KMS-11 (cell line): Measurements from ENCODE around the gene MED15.

Source experiments
- H2AFZ ChIP-seq: fragments of 200-600 bp; sonication (generic); 2 replicates; pipeline ENCODE4 v1.6.1; 2016; ENCODE audit warnings: antibody characterized with exemption, mixed run types, low read depth
- H3K27ac ChIP-seq: fragments of 200-600 bp; sonication (generic); 2 replicates; pipeline ENCODE4 v1.6.1; 2016; ENCODE audit warnings: mild to moderate bottlenecking, mixed run types
- H3K27me3 ChIP-seq: fragments of 200-600 bp; sonication (generic); 2 replicates; pipeline ENCODE4 v1.6.1; 2017; ENCODE audit warnings: mild to moderate bottlenecking, low read depth, mixed run types, moderate library complexity; ENCODE audit not compliant: insufficient read depth
- H3K36me3 ChIP-seq: fragments of 200-600 bp; sonication (generic); 2 replicates; pipeline ENCODE4 v1.6.1; 2017; ENCODE audit warnings: mild to moderate bottlenecking, mixed run types; ENCODE audit not compliant: insufficient read depth
- H3K4me1 ChIP-seq: fragments of 200-600 bp; sonication (generic); 2 replicates; pipeline ENCODE4 v1.6.1; 2016; ENCODE audit warnings: mild to moderate bottlenecking, low read depth, mixed run types; ENCODE audit not compliant: poor library complexity, severe bottlenecking
- H3K4me2 ChIP-seq: fragments of 200-600 bp; sonication (generic); 2 replicates; pipeline ENCODE4 v1.7.0; 2016; ENCODE audit warnings: mild to moderate bottlenecking, mixed run types
- H3K4me3 ChIP-seq: fragments of 200-600 bp; sonication (generic); IDR thresholded peaks from 2 replicates; pipeline ENCODE4 v1.6.1; 2017; ENCODE audit warnings: low read depth, low read length, mixed read lengths; ENCODE audit not compliant: insufficient read depth
- H3K79me2 ChIP-seq: fragments of 200-600 bp; sonication (generic); 2 replicates; pipeline ENCODE4 v1.6.1; 2016; ENCODE audit warnings: low read depth, mixed run types; ENCODE audit not compliant: insufficient read depth
- H3K9ac ChIP-seq: fragments of 200-600 bp; sonication (generic); 2 replicates; pipeline ENCODE4 v1.6.1; 2016; ENCODE audit warnings: mild to moderate bottlenecking, mixed run types
- H4K20me1 ChIP-seq: fragments of 200-600 bp; sonication (generic); 2 replicates; pipeline ENCODE4 v1.6.1; 2016; ENCODE audit warnings: mild to moderate bottlenecking, mixed run types; ENCODE audit not compliant: insufficient read depth
- TF ChIP-seq, protein P1 (sequence below): fragments of 200-600 bp; sonication (generic); conservative IDR thresholded peaks from 2 replicates; pipeline ENCODE4 v1.6.1; 2017; ENCODE audit warnings: low read depth, mild to moderate bottlenecking, antibody characterized with exemption, low read length, moderate library complexity, mixed read lengths

MED15 gene

GRCh38 chr22:20584029-20584871, 76.8 kb downstream of the MED15 start:
- Histone ChIP-seq H3K36me3 (no peaks in the 10 kb centered on the region), H3K27ac (no peak overlapping the region)

GRCh38 chr22:20584872-20585638, 77.6 kb downstream of the MED15 start:
- Histone ChIP-seq H3K4me2 (no peak overlapping the region), H4K20me1 (no peaks in the 10 kb centered on the region), H3K79me2 (no peaks in the 10 kb centered on the region), H3K4me3 (no peak overlapping the region), H2AFZ (no peak overlapping the region), H3K9ac (no peak overlapping the region), H3K27me3 (no peaks in the 10 kb centered on the region), H3K4me1 (no peaks in the 10 kb centered on the region), H3K27ac (no peak overlapping the region), H3K36me3 (no peaks in the 10 kb centered on the region)
- TF ChIP-seq, protein P1, sequence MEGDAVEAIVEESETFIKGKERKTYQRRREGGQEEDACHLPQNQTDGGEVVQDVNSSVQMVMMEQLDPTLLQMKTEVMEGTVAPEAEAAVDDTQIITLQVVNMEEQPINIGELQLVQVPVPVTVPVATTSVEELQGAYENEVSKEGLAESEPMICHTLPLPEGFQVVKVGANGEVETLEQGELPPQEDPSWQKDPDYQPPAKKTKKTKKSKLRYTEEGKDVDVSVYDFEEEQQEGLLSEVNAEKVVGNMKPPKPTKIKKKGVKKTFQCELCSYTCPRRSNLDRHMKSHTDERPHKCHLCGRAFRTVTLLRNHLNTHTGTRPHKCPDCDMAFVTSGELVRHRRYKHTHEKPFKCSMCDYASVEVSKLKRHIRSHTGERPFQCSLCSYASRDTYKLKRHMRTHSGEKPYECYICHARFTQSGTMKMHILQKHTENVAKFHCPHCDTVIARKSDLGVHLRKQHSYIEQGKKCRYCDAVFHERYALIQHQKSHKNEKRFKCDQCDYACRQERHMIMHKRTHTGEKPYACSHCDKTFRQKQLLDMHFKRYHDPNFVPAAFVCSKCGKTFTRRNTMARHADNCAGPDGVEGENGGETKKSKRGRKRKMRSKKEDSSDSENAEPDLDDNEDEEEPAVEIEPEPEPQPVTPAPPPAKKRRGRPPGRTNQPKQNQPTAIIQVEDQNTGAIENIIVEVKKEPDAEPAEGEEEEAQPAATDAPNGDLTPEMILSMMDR = no peak

More at GRCh38 chr22:20584029-20584871, 76.8 kb downstream of the MED15 start:
- Histone ChIP-seq H3K79me2 (no peaks in the 10 kb centered on the region), H3K4me3 (no peak overlapping the region), H3K4me2 (no peak overlapping the region), H2AFZ (no peak overlapping the region), H3K27me3 (no peaks in the 10 kb centered on the region), H3K4me1 (no peaks in the 10 kb centered on the region), H4K20me1 (no peaks in the 10 kb centered on the region), H3K9ac (no peak overlapping the region)
- TF ChIP-seq, protein P1 = no peak

DNA sequence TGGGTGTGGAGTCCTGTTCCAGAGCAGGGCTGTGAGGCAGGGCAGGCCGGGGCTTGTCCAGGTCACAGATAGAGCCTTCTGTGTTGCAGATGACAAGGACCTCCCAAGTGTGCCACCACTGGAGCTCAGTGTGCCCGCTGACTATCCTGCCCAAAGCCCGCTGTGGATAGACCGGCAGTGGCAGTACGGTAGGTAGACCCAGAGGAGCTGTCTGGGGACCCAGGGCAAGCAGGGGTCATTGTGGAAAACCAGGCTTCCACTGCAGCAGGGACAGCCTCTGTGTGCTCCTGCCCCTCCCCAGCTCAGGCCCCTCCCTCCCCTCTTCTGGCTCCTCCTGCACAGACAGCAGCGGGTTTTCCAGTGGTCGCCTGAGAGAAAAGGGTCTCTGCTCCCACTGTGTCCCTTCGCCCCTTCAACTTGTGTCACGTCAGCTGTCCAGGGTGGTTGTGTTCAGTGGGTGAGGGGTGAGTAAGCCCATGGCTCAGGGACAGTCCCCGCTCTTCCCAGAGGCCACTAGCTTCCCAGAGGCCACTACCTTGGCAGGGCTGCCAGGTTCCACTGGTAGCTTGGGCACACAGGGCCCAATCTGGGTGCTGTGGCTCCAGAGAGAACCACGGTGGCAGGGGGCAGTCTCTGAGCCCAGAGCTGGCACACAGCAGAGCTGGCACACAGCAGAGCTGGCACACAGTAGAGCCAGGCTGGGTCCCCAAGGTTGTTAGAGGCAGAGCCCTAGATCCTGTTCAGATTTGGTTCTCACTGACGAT, 78.4 kb downstream of the MED15 start:
- H4K20me1 ChIP-seq = no peaks in the 10 kb centered on the region

DNA sequence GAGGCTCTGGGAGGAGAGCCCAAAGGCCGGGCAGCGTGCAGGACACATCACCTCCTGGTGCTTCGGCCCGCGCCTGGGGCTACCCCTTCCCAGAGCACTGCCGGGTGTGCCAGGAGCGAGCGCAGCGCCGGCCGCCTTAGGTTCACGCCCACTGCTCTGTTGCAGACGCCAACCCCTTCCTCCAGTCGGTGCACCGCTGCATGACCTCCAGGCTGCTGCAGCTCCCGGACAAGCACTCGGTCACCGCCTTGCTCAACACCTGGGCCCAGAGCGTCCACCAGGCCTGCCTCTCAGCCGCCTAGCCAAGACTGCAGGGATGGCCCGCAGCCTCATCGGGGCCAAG, 79.0 kb downstream of the MED15 start:
- Histone ChIP-seq H2AFZ (no peak overlapping the region), H3K9ac (no peak overlapping the region), H3K79me2 (no peaks in the 10 kb centered on the region), H3K4me3 (no peak overlapping the region), H3K4me2 (no peak overlapping the region), H3K36me3 (no peaks in the 10 kb centered on the region), H4K20me1 (no peaks in the 10 kb centered on the region), H3K27ac (no peak overlapping the region), H3K4me1 (no peaks in the 10 kb centered on the region), H3K27me3 (no peaks in the 10 kb centered on the region)
- TF ChIP-seq, protein P1 = no peak

More for the DNA sequence above, 78.4 kb downstream of the MED15 start:
- no peak overlapping the region for H3K4me2 ChIP-seq
- no peaks in the 10 kb centered on the region for H3K27me3 ChIP-seq
- no peaks in the 10 kb centered on the region for H3K79me2 ChIP-seq
- no peak overlapping the region for H2AFZ ChIP-seq
- no peaks in the 10 kb centered on the region for H3K4me1 ChIP-seq
- TF ChIP-seq, protein P1 = no peak
- no peak overlapping the region for H3K27ac ChIP-seq
- no peak overlapping the region for H3K4me3 ChIP-seq
- H3K36me3 ChIP-seq = no peaks in the 10 kb centered on the region
- no peak overlapping the region for H3K9ac ChIP-seq
